HG03060 (cell line): ENCODE data around the gene MAP3K5.
"Not testable (repeated sequence)": the region's sequence is repeated elsewhere in the genome, so short reads cannot be mapped to it uniquely, and the experiment has no call there.

Experiments
- ATAC-seq: cut with Tn5 transposase; IDR thresholded peaks from one replicate; pipeline ENCODE4 v1.9.1; 2021; ENCODE audit warnings: low read depth, moderate number of reproducible peaks; ENCODE audit not compliant: unreplicated experiment

MAP3K5 gene

DNA sequence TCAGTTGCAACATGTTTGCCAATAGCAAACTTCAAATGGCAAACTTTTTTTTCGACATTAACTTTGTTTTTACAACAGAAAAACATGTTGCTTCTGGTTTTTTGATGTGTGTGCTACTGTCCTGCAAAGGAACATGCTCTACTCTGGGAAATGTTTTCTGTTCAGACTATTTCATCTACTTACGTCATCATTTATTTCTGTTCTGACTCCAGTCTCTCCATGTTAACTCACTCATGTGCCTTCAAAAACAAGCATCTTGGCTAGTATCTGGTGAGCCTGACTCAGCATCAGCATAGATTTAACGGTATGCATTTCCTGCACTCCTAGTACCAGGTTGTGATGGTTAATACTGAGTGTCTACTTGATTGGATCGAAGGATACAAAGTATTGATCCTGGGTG lies 206.0 kb downstream of the MAP3K5 start:
- ATAC-seq: no peak

DNA sequence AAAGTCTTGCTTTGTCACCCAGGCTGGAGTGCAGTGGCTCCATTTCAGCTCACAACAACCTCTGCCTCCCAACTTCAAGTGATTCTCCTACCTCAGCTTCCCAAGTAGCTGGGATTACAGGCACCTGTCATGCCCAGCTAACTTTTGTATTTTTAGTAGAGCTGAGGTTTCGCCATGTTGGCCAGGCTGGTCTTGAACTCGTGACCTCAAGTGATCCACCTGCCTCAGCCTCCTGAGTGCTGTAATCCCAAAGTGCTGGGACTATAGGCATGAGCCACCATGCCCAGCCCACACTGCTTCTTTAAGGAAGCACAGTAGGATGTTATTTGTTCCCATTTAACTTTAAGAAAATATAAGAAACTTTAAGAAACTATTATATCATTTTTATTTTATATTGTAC lies 206.8 kb downstream of the MAP3K5 start:
- ATAC-seq: not testable (repeated sequence)

DNA sequence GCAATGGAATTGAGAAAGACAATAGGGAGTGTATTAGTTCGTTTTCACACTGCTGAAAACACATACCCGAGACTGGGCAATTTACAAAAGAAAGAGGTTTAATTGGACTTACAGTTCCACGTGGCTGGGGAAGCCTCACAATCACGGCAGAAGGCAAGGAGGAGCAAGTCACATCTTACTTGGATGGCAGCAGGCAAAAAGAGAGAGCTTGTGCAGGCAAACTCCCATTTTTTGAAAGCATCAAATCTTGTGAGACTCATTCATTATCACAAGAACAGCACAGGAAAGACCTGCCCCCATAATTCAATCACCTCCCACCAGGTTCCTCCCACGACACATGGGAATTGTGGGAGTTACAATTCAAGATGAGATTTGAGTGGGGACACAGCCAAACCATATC lies 208.0 kb downstream of the MAP3K5 start:
- ATAC-seq: not testable (repeated sequence)

DNA sequence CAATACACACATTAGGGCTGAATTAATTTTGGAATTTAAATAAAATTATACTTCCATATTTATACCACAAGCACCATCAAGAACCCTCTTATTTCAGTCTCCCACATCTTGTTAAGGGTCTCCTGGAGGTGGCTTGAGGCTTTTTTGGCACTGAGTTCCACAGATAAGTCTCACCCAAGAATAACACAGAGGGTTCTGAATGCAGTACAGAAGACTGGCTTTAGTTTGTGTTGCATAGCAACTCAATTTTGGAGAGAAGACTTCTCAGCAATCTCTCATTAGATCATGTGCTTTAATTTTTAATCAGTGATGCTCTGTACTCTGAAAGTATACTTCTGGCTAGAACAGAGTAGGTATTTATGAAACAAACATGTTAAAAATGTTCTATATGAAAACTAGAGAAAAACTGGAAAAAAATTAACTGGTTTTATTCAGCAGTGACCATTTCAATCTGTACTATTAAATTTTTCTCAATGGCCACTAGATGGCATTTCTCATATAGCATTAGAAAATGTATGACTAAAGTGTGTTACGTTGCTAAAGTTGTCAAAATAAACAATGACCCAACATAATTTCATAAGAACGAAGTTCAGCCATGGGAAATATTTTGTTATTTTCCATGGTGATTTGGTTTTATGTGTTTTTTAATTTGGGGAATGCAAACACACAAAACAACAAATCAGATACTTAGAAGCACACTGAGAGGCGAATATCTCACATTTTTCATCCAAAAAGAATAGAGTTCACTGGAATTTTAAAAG lies 209.4 kb downstream of the MAP3K5 start:
- no peak for ATAC-seq

DNA sequence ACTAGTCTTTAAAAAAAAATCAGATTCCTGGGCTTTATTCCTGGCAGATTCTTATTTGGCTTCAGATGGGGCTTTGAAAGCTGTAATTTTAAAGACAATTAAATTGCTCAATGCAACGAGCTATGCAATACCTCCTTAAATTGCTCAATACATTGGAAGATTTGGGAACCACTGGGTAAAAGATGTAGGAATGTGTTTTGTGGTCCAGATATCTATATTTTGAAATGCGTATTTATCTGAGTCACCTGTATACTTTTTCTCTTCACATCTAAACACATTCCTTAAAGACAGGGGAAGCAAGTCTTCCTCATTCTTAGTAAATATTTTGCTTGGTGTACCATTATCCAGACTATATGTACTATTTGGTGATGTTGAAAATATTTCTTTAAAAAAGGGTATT lies 212.5 kb downstream of the MAP3K5 start:
- no peak for ATAC-seq

DNA sequence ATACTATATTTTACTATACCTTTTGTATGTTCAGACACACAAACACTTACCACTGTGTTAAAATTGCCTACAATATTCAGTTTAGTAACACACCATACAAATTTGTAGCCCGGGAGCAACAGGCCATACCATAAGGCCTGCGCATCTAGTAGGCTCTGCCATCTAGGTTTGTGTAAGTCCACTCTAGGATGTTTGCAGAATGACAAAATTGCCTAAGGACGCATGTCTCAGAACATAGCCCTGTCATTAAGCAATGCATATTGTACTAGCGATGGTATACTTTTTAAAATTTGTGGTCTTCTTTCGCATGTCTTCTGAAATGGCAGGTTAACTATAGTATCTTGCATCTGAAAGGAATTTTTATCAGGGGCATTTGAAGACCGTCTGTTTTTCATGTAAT lies 215.5 kb downstream of the MAP3K5 start:
- ATAC-seq: no peak

DNA sequence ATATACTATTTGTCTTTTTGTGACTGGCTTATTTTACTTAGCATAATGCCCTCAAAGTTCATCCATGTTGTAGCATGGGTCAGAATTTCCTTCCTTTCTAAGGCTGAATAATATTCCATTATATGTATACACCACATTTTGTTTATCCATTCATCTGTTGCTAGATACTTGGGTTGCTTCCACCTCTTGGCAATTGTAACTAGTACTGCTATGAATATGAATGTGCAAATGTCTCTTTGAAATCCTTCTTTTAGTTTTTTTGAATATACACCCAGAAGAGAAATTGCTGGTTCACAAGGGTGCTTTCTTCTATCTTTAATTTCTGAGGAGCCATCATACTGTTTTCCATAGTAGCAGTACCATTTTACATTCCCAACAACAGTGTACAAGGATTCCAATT lies 220.8 kb downstream of the MAP3K5 start:
- no peak for ATAC-seq

DNA sequence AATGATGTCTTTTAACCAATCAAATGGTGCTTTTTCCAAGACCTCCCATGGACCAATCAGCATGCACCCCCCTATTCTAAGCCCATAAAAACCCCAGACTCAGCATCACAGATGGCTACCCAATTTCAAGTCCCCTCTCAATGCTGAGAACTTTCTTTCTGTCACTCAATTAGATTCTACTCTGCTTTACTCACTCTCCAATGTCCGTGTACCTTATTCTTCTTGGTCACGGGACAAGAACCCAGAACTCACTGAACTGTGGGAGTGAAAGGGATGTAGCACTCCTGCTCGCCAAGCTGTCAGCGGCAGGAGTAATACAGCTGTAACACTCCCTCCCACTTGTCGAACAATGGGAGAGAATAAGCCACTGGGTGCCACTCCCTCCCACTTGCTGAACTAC lies 221.2 kb downstream of the MAP3K5 start:
- ATAC-seq: no peak

DNA sequence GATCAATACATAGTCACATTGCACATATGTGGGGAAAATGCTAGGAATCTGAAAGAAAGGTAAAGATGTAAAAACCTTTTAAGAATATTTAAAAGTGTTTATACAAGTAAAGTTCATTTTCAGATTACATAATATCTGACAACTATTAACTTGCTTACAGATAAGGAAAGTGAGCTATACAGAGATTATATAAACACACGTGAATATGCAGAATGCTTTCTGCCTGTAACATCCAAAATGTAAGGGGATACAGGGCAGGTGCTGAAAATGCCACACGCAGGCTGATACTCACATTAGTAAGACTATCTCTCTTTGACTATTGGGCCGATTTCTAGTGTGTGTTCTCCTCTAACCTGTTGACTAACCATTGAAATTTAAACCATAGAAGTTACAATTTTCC lies 224.1 kb downstream of the MAP3K5 start:
- ATAC-seq: no peak

DNA sequence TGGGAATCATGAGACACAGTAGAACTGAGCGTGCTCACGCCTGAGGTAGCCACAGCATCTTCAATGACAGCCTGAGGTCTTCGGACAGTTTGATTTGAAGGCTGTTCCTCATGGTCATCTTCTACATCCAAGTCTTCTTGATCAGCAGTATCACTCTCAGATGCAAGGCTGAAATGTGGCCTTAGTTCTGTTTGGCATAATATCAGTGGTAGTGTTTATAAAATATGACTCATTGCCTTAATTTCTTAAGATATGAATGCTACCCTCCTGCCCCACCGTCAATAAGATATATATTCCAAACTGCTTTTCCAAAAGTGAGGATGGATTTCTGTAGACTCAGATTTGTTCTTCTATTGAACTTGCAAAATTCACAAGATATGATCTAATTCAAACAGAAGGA lies 224.6 kb downstream of the MAP3K5 start:
- ATAC-seq: no peak

DNA sequence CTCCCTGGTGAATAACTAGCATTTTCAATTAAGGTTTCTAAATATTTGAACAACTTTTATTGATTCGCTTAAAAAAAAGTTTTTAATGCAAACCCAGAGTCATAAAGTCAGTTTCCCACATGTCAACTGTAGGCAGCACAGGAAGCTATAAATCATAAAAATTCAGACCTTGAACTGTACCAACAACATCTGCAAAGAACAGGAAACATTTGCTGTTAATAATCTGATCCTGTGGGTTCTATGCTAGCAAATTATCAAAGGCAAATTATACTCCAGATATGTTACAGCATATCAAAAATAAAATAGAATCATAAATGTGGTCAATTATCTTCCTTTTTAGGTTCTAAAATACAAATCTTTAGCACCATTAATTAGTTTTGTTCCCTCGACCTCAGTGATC lies 225.4 kb downstream of the MAP3K5 start:
- ATAC-seq: no peak

DNA sequence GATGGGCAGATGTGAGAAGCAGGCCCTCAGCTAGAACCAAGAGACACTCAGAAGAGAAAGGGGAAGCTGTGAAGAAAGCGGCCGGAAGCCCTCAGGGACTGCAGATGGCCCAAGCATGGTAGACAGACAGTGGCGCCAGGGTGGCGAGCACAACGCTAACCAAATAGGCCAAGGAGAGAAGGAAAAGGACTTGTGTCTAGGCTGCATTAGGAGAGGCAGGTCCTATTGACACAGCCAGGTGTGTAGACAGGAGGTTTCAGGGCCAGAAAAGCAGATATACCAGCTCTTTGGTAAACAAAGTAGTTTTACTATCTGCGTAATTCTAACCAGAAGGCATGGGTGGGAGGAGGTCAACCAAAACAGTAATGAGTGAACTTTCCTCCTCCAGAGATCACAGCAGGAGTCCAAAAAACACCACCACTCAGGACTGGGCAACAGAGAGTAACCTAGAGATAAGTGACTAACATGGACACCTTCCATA lies 226.2 kb downstream of the MAP3K5 start:
- ATAC-seq: no peak

DNA sequence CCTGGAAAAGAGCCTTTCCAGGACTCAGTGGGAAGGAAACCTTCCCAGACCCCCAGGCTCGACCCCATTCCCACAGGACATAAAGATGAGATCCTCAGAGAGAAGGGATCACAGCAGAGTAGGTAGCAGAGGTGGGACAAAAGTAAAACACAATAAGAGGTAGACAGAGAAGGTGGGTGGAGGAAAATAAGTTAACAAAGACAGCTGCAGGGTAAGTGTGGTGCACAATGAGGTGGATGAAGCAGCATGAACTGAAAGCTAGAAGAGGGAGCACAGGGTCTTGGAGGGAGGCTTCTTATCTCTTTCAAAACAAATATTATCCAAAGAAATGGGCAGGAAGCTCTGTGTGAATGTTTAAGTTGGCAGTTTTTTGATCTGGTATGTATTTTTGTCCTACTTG lies 228.1 kb downstream of the MAP3K5 start:
- ATAC-seq: no peak

DNA sequence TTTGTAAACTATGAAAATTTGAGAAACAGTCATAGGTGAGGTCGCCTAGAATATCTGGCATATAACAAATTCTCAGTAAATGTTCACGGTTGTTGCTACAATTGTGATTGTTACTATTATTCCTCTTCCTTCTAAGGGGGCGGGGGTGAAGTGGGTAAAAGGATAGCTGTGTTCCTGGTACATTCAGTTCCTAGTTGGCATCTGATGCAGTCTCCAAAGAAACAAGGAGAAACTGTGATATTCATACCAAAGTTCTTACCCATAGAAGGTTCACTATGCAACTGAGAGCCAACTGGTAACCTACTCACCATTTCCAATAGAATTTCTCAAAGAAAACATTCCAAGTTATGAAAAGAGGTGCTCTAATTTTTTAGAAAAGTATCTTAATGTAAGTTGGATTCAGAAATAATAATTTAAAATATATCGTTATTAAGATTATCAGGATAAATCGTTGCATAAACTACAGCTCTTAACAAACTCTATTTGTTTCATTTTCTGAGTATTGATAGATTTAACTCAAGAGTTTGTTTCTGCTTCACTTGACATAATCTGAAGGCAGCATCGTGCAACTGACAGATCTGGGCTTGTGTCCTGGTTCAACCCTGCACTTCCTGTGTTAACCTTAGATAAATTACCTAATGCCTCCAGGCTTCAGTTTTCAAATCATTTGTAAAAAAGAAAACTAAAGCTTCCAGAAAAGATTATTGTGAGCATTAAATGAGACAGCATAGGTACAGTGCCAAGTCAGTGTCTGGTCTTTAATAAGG lies 228.7 kb downstream of the MAP3K5 start:
- no peak for ATAC-seq

DNA sequence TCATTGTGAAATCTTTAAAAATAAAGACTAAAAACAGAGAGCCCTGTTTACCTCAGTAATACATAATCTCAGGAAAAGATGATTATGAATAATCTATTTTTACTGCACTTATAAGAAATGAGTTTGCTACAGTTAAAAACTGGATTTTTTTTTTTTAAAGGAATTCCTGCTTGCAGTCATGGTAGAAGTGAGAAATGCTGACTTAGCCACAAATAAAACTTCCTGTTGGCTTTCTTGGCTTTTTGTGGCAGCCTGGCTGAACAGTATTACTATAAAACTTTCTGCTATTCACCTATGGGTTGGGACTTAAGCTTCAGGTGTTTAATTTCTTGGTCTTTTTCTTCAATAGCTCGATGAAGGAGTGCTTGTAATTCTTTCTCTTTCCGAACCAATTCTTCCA lies 230.1 kb downstream of the MAP3K5 start:
- no peak for ATAC-seq

DNA sequence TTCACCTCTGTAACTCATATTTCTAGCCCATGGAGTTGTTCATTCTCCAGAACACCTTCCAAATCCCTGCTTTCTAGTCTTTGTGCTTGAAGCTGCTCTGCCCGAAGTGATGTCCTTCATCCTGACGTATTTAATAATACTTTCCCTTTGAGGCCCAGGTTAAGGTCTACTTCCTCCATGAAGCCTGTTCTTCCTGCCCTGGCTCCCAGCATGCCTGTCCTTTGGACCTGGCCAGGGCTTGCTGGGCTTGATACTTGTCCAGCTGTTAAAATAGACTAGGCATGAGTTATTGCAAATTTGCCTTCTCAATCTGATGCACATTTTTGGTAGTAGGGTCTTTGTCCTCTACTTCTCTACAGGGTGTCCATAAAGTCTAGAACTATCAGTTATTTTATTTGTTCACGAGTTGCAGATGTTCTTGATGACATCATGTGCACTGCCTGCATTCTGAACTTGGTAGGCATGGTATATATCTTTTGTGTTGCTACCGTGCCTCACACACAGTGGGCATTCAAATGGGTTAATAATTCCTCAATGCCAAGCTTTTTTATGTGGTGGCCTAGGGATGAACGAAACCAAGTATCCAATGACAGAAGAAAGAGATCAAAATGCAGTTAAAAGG lies 239.0 kb downstream of the MAP3K5 start:
- no peak for ATAC-seq

DNA sequence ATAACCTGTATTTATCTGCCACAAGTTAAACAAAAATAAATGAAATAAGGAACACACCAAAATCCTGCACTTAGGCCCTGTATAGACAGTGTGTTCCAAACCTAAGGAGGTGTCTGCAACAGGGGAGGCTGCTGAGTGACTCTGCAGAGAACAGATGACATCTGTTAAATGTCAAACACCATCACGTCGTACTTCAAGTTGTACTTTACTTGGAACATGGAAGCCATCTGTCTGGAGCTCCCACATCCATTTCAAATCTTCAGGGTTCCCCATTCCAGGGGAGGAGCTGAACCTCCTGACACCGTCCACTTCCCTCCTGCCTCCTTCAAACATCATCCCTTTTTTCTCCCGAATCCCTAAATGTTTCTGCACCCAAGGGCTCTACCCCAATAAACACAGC lies 240.2 kb downstream of the MAP3K5 start:
- no peak for ATAC-seq

DNA sequence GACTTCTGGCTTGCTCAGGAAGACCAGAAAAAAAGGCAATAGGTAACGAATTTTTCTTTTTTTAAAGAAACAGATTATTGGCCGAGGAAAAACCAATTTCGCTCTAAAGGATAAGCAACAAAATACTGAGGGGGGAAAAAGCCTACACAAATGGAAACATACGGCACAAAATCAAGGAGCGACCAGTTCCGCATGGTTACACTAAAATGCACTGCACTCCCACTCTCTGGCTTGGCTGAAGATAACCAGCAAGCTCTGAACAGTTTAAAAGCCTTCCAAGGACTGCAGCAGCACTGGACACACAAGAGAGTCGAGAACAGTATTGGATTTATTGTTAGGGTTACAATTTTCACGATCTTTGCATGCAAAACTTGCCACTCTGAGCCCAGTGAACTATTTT lies 241.2 kb downstream of the MAP3K5 start:
- ATAC-seq: no peak

DNA sequence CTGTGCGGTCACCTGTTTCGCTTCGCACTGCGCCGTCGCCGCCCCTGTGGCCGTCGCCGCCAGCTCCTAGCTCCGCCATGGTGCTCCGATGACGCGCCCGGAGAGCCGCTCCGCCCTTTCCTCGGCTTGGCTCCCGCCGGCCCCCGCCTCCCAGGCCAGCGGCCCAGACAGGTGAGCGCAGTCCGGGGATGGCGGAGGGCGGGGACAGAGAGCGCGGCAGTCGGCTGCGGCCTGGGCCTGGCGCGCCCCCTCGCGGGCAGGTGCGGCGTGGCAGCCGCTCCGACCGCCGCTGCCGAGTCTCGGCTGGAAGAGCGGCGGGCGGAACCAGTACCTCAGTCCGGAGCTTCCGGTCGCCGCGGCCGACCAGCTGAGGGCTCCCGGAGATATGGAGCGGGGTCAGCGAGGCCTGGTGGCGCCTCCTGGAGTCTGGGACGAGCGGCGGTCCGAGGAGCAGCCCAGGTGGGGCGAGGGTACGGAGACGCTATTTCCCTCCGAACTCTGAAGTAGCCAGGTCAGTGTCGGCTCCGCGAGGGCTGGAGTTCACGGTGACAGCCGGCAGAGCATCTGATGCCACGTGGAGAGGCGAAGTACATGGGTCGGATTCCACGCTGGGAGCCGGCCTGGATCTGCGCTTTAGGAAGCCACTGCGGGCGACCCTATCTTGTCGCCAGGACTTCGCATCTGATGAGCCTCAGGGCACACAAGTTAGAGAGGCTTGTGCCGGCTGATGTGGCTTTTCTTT lies 241.8 kb downstream of the MAP3K5 start, which contains the start of gene MAP7:
TSS of gene MAP7 (minus strand) at position 93 of the 742 bp plus-strand sequence. CDS start at position 79, 14 bp downstream.
- no peak for ATAC-seq

DNA sequence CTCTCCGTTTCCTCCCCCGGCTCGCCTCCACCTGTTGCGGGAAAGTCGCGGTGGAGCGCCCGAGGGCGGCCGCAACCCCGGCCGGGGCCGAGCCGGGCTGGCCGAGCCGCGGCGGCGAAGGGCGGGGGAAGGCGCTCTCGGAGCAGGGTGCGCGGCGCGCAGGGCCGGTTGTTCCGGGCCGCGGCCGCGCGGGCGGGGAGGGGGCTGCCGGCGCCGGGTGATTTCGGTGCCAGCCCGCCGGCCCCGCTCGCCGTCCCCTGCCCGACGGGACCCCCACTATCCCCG lies 242.3 kb downstream of the MAP3K5 start:
- no peak for ATAC-seq
